Hepatic stellate cell (primary cell): Measurements from ENCODE around the gene TNS1.
"Not testable (repeated sequence)": the region's sequence is repeated elsewhere in the genome, so short reads cannot be mapped to it uniquely, and the experiment has no call there.

Source experiments
- DNase-seq: peaks from one replicate; pipeline ENCODE4 v3.0.0; 2011; ENCODE audit warnings: low spot score

The TNS1 gene

GRCh38 chr2:218029366-218030360, 26.9 kb upstream of the TNS1 start:
- DNase-seq, result peak; percentile 7

GRCh38 chr2:218028562-218029348, 26.0 kb upstream of the TNS1 start:
- DNase-seq, result peak; percentile 4

DNA sequence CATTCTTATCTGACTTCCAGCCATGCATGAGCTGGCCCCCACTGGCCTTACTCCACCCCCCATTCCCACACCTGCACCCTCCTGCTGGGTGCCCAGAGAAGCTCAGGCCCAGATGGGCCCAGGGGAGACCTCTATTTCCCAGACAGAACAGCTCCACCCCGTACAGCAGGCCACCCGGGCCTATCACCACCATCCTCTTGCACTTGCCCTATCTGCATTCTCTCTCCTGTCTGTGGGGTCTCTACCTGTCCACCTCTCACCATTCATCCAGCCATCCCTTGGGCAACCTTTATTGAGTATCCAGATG, 25.3 kb upstream of the TNS1 start:
- DNase-seq, result no peak

DNA sequence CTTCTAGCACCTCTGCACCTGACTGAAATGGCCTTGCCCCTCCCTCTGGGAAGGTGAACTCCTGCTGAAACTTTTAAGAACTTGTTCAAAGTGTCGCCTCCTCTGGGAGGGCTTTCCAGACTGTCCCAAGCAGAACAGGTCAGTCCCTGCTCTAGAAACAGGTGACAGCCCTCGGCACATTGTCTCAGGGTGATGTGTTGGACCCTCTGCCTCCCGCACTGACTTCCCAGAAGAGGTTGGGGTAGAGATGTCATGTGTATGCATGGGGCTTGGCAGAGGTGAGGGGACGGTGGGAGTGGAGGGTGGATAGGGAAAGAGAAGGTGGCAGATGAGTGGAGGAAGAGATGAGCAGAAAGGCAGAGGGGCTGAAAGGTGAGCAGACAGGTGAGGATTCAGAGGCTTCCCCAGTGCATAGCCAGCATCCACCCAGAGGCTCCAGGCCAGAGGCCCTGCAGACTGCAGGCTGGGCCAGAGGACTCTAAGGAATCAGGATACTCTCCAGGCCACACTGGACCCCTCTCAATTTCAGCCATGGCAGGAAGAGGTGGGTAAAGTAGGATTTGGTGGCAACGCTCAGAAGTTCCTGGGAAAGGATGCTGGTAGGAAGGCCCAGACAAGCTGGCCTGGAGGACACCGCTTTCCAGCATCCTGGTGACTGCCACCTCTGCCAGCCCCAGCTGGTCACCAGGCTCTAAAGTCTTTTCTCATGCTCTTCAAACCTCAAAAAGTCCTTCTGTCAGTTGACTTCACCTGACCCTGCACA, 24.8 kb upstream of the TNS1 start:
- peak; percentile 4 for DNase-seq

- no peak for DNase-seq
Measured at GRCh38 chr2:218026676-218027425, 24.1 kb upstream of the TNS1 start.

GRCh38 chr2:218026244-218026643, 23.4 kb upstream of the TNS1 start:
- DNase-seq, result no peak

DNA sequence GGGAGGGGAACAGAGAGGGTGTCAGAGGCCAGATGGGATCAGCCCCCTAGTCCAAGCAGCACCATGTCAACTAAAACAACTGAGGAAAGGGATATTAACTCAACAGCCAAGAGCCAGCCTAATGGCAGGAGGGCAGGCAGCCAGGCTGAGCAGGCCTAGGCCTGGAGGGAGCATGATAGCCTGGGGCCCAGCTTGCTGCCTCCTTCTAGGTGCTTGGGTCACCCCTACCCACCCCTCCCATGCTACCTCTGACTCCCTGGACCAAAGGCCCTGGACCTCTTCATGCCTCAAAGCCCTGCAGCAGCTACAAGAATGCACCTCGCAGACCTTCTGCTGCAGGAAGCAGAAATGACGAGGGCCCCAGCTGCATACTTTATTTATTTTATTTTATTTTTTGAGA, 22.1 kb upstream of the TNS1 start:
- no peak for DNase-seq

DNA sequence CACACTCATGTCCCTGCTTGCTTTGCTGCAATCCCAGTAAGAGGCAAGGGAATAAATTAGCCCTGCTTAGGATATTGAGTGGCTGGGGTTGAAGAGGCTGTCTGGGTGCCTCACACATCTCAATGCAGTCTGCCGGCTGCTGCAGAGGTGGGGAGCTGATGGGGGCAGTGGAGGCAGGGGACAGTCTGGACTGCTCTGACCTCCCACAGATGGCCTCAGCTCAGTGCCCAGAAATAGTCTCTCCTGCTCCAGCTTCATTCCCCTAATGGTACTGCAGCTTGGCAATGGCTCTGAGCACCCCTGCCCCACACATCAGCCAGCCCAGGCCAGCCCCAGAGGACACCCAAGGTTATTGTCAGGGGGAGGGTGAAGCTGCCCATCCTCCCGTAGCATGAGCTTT, 21.5 kb upstream of the TNS1 start:
- DNase-seq, result no peak

DNA sequence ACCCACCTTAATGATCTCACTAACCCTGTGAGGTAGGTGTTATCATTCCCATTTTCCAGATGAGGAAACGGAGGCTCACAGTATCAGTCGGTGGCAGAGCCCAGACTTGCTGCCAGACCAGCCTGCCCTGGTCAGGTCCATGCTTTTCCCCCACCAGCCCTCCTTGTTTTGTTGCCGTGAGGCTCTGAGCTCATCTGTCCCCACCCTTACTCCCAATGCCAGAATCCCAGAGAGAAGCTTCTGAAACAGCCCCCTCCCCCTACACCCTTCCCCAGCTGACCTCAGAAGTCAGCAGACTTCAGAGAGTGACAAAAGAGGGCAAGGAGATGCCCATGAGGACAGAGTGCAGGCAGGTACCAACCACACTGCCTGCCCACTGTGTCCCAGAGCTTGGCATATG, 20.8 kb upstream of the TNS1 start:
- no peak for DNase-seq

GRCh38 chr2:218022851-218023530, 20.2 kb upstream of the TNS1 start:
- no peak for DNase-seq

DNA sequence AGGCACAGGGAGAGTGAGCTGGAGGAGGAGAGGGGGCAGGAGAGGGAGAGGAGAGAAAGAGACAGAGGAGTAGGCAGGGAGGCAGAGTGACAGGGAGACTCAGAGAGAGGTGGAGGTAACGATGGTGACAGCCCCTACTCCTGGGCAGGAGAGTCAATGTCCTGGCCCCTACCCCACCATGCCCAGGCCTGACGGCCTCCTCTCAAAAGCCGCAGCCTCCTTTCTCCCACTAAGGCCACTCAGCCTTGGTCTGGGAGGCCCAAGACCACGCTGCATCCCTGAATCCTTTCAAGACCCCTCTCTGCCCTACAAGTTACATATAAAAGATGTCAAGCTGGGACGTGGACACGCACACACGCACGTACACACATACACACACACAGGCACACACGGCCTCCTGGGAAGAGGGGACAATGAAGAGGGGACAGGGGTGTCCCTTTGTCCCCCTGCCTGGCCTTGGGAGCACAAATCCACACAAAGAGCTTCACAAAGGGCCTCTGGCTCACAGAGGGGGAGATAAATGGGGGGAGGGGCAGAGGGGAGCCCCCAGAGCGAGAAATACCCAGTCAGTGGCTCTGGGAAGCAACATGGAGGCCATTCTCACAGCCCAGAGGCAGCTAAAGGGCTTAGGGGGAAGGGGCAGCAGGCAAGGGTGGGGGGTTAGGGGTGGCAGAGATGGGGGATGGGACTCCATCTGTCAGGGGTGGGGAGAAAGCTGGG, 19.5 kb upstream of the TNS1 start:
- no peak for DNase-seq

- no peak for DNase-seq
Measured at GRCh38 chr2:218021536-218022071, 18.8 kb upstream of the TNS1 start.

- DNase-seq, result no peak
Measured at GRCh38 chr2:218020966-218021535, 18.3 kb upstream of the TNS1 start.

DNA sequence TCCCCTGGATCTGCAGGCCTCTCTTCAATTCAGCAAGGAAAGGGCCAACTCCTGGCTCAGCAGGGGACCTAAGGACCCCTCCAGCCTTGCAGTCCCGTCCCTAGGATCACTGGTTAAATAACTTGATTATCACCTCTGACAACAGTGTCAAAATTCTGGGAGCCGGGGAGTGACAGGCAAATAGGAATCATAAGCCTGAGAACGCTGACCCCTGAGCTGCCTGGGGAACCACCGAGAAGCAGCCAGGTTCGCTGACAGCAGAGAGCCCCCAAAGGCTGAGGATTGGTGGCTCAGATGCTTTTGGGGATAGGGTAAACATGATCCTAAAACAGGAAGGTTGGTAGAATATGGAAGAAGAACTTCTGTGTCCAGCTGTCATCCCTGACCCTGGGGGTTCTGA, 17.5 kb upstream of the TNS1 start:
- DNase-seq, result no peak

GRCh38 chr2:218019411-218020060, 16.7 kb upstream of the TNS1 start:
- no peak for DNase-seq

- DNase-seq, result not testable (repeated sequence)
Measured at GRCh38 chr2:218018842-218019125, 16.0 kb upstream of the TNS1 start.

GRCh38 chr2:218017211-218018053, 14.6 kb upstream of the TNS1 start:
- DNase-seq, result no peak

- no peak for DNase-seq
Measured at GRCh38 chr2:218016810-218017209, 14.0 kb upstream of the TNS1 start.
